Adrenal gland (tissue), 5 donors: Measurements from ENCODE around the gene OLAH.
A peak's percentile ranks its signal among the peaks of the same experiment; 100 is the strongest.

Experiments used
- POLR2A ChIP-seq, 2 donors: fragments of 450-650 bp; IDR thresholded peaks; one replicate each; pipeline ENCODE4 v1.6.1; 2017; ENCODE audit warnings: antibody characterized with exemption in 2 of 2, mild to moderate bottlenecking in 2 of 2, moderate library complexity in 1 of 2
- TF ChIP-seq, protein P1 (sequence below), 6 experiments: fragments of 450-650 bp in 4 of 6; fragments of 200-600 bp in 2 of 6; sonication (generic) in 1 of 6; IDR thresholded peaks; 1 replicate in 5 of 6; 2 replicates in 1 of 6; pipeline versions ENCODE4 v1.5.1 to v1.8.0; 2016 to 2021; ENCODE audit warnings: antibody characterized with exemption in 6 of 6, mild to moderate bottlenecking in 2 of 6, moderate library complexity in 1 of 6
- donor health status: DM: no; HTN: no; CAD: no.

DNA sequence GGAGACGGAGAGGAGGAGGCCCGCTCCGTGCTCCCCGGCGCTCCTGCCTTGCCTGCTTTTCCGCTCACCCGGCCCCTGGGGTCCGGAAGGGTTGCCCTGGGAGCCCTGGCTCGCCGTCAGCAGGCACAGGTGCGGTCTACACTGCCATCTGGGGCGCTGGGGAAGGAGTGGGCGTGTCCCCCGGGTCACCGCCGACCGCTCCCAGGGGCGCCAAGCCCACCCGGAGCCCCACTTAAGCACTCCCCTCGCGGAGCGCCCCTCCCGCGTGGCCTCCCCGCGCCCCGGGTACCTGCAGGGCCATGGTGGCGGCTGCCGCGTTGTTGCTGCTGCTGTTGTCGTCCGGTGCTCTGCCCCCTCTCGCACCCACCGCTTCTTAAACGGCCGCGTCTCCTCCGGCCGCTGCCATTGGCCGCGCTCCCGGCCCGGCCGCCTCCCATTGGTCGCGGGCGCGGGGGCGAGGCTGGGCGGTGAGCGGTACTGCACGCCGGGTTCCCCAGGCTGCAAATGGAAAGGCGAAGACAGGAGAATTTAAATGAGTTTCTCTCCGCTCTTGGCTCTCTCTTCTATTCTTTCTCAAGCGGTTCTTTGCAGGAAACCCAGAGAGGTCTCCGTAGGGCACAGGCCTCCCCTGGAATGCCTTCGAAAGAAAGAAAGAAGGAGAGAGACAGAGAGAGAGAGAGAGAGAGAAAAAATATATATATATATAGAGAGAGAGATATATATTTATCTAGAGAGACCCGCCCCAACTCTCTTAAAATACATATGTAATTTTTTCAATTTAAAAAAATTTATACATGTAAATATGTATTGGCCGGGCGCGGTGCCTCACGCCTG is 44.9 kb downstream of the OLAH start, which contains the start of gene ACBD7:
- TF ChIP-seq, protein P1, sequence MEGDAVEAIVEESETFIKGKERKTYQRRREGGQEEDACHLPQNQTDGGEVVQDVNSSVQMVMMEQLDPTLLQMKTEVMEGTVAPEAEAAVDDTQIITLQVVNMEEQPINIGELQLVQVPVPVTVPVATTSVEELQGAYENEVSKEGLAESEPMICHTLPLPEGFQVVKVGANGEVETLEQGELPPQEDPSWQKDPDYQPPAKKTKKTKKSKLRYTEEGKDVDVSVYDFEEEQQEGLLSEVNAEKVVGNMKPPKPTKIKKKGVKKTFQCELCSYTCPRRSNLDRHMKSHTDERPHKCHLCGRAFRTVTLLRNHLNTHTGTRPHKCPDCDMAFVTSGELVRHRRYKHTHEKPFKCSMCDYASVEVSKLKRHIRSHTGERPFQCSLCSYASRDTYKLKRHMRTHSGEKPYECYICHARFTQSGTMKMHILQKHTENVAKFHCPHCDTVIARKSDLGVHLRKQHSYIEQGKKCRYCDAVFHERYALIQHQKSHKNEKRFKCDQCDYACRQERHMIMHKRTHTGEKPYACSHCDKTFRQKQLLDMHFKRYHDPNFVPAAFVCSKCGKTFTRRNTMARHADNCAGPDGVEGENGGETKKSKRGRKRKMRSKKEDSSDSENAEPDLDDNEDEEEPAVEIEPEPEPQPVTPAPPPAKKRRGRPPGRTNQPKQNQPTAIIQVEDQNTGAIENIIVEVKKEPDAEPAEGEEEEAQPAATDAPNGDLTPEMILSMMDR (IDR thresholded peaks at IDR 0.05), result peak; percentile 40 to 71 (median 58)
- no peak for TF ChIP-seq POLR2A (IDR thresholded peaks at IDR 0.05)
